Activated naive CD4-positive, alpha-beta T cell treated with anti-CD3 and anti-CD28 coated beads, Interleukin-2, amount 10 ng/mL, durations not matched to agents 7 days and 5 days (primary cell): ENCODE data around the gene MTA1.

ENCODE experiments used
- CTCF ChIA-PET: fragments of 350-600 bp; sonication (Branson Sonifier 250); formaldehyde crosslinking; loops from one replicate; lab custom pipeline; 2021; ENCODE audit warnings: antibody characterized with exemption; lab: Charles Lee
- DNase-seq: peaks from one replicate; pipeline ENCODE4 v3.0.0-alpha.2; 2020
- H3K27ac Mint-ChIP-seq: one replicate; pipeline ENCODE4 v1.8.0; 2021; ENCODE audit warnings: mild to moderate bottlenecking, moderate library complexity, mixed read lengths
- H3K27me3 Mint-ChIP-seq: one replicate; pipeline ENCODE4 v1.8.0; 2021; ENCODE audit warnings: mild to moderate bottlenecking, mixed read lengths
- H3K36me3 Mint-ChIP-seq: one replicate; pipeline ENCODE4 v1.8.0; 2021; ENCODE audit warnings: mixed read lengths
- H3K4me1 Mint-ChIP-seq: one replicate; pipeline ENCODE4 v1.8.0; 2021; ENCODE audit warnings: mixed read lengths
- H3K4me3 Mint-ChIP-seq: one replicate; pipeline ENCODE4 v1.8.0; 2021; ENCODE audit warnings: mild to moderate bottlenecking, moderate library complexity, mixed read lengths
- H3K9me3 Mint-ChIP-seq: one replicate; pipeline ENCODE4 v1.8.0; 2021; ENCODE audit warnings: mixed read lengths

Gene MTA1

GRCh38 chr14:105410642-105411016 lies 9.0 kb upstream of the MTA1 start:
- Mint-ChIP-seq H3K4me1 (peaks cover 16% of the 10 kb centered on the region), H3K27me3 (peaks cover 83% of the 10 kb centered on the region), H3K27ac (no peak overlapping the region), H3K9me3 (no peaks in the 10 kb centered on the region), H3K36me3 (no peaks in the 10 kb centered on the region), H3K4me3 (no peak overlapping the region)
- DNase-seq: peak; percentile 13
- CTCF ChIA-PET: no interaction called here

- no peak overlapping the region for H3K27ac Mint-ChIP-seq
- DNase-seq: peak; percentile 46
- CTCF ChIA-PET: interaction anchor here (0.9 kb wide), 1 partner anchor 242 kb away, joined by 3 read pairs; no protein-coding TSS in a partner anchor
- H3K9me3 Mint-ChIP-seq: no peaks in the 10 kb centered on the region
- H3K4me1 Mint-ChIP-seq: peaks cover 16% of the 10 kb centered on the region
- H3K27me3 Mint-ChIP-seq: peaks cover 82% of the 10 kb centered on the region
- no peaks in the 10 kb centered on the region for H3K36me3 Mint-ChIP-seq
- no peak overlapping the region for H3K4me3 Mint-ChIP-seq
Observed at GRCh38 chr14:105411017-105411941, 8.3 kb upstream of the MTA1 start.

DNA sequence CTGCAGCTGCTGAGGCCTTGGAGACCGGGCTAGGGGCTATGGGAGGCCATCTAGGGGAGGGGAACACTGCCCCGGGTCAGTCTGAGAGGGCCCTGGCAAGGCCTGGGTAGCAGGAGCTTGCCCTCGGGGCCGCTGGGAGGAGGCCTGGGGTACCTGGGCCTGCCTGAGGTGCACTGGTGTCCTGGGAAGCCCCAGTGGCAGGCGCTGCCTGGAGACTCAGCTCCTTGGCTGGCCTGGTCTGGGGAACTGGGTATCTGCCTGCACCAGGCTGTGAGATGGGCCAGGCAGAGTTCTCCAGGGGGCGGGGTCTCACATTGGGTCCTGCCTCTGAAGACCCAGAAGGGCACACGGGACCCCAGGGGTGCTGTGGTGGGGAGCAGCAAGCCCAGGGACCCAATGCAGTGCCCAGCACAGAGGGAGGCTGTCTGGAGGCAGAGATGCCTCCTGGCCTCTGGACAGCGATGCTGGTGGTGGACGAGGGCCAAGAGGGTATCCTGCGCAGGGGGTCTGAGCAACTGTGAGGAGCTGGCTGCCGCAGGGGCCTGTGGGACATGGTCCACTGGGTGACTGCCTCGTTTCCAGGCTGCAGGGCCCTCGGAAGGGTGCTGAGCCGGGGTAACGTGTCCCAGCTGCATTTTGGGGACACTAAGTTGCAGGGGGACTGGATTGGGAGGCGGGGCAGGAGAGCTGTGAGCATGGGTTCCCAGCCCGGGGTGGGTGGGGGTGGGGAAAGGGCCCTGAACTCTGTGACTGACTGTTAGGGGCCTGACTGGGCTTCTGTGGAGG lies 7.4 kb upstream of the MTA1 start:
- Mint-ChIP-seq H3K4me1 (peaks cover 16% of the 10 kb centered on the region), H3K27ac (no peak overlapping the region), H3K27me3 (peaks cover 73% of the 10 kb centered on the region), H3K4me3 (no peak overlapping the region), H3K36me3 (no peaks in the 10 kb centered on the region), H3K9me3 (no peaks in the 10 kb centered on the region)
- CTCF ChIA-PET: no interaction called here
- DNase-seq: no peak

DNA sequence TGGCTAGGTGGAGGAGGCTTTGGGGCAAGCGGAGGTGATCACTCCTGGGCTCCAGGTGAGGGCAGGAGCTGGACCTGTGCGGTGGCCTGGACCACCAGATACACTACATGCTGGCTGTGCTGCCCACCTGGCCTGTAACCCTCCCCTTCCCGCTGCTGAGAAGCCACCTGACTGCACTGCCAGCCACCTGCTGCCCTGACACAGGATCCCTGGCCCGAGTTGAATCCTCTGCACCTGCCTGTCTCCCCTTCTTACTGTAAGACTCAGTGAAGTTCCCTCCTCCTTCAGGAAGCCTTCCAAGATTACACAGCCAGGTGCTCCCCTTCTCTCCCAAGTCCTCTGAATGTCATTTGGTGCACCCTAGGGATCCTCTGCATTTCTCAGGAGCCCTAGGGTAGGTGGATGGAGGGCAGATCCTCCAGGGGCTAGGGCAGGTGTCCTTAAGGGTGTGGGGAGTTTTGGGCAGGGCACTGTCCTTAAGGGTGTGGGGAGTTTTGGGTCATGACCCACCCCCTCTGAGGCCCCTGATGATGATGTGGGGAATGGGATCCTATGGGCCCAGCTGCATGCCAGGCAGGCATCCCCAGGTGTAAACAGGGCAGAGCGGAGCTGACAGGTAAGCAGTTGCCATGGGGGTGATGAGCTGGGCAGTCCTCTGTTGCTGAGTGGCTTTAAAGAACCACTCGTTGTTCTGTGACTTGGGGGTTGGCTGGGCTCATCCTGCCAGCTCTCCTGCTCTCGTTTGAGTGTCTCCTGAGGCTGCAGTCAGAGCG lies 6.7 kb upstream of the MTA1 start:
- Mint-ChIP-seq H3K9me3 (no peaks in the 10 kb centered on the region), H3K27ac (no peak overlapping the region), H3K4me3 (peak overlapping the region; percentile 12), H3K36me3 (no peaks in the 10 kb centered on the region), H3K27me3 (peaks cover 72% of the 10 kb centered on the region), H3K4me1 (peaks cover 16% of the 10 kb centered on the region)
- DNase-seq: peak; percentile 17
- CTCF ChIA-PET: interaction anchor here (0.6 kb wide), 1 partner anchor 517 kb away, joined by 3 read pairs; no protein-coding TSS in a partner anchor

GRCh38 chr14:105413544-105413886 lies 6.1 kb upstream of the MTA1 start:
- Mint-ChIP-seq H3K27me3 (peaks cover 73% of the 10 kb centered on the region), H3K4me1 (peaks cover 17% of the 10 kb centered on the region), H3K4me3 (peak overlapping the region; percentile 12), H3K36me3 (no peaks in the 10 kb centered on the region), H3K27ac (no peak overlapping the region), H3K9me3 (no peaks in the 10 kb centered on the region)
- CTCF ChIA-PET: interaction anchor here (0.6 kb wide), 1 partner anchor 518 kb away, joined by 3 read pairs; no protein-coding TSS in a partner anchor
- DNase-seq: no peak

- H3K27ac Mint-ChIP-seq: no peak overlapping the region
- peak overlapping the region; percentile 68 for H3K4me3 Mint-ChIP-seq
- no peaks in the 10 kb centered on the region for H3K9me3 Mint-ChIP-seq
- H3K4me1 Mint-ChIP-seq: peaks cover 26% of the 10 kb centered on the region
- DNase-seq: peak; percentile 75
- CTCF ChIA-PET: interaction anchor here (1.1 kb wide), 1 partner anchor 11 kb away, joined by 3 read pairs; no protein-coding TSS in a partner anchor
- peaks cover 66% of the 10 kb centered on the region for H3K27me3 Mint-ChIP-seq
- H3K36me3 Mint-ChIP-seq: no peaks in the 10 kb centered on the region
Observed at GRCh38 chr14:105414456-105415371, 4.9 kb upstream of the MTA1 start.

DNA sequence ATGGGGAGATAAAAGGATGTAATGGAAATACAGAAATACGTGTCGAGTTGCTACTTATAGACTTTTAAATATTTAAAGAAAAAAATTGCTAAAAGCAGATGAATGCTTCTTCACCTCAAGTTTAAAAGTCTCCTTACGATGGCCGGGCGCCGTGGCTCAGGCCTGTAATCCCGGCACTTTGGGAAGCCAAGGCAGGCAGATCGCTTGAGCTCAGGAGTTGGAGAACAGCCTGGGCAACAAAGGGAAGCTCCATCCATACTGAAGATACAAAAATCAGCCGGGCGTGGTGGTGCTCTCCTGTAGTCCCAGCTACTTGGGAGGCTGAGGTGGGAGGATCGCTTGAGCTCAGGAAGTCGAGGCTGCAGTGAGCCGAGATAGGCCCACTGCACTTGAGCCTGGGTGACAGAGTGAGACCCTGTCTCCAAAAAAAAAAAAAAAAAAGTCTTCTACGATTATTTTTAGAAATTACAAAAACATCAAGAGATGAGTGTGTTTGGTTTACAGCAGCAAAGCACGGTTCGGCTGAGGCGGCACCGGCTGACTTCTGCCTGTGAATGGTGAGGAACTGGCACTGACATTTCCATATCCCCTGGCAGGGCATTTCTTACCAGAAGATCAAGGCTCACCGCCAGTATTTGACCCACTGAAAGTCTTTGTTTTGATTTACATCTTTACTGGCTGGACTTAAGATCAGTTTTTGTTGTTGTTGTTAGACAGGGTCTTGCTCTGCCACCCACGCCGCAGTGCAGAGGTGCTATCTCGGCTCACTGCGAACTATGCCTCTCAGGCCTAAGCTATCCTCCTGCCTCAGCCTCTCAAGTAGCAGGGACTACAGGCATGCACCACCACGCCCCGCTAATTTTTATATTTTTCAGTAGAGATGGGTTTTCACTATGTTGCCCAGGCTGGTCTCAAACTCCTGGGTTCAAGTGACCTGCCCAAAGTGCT lies 3.9 kb upstream of the MTA1 start:
- Mint-ChIP-seq H3K4me3 (peak overlapping the region; percentile 68), H3K36me3 (no peaks in the 10 kb centered on the region), H3K27me3 (peaks cover 55% of the 10 kb centered on the region), H3K9me3 (no peaks in the 10 kb centered on the region), H3K27ac (no peak overlapping the region), H3K4me1 (peaks cover 27% of the 10 kb centered on the region)
- CTCF ChIA-PET: interaction anchor here (1.1 to 1.6 kb wide), 2 partner anchors 12 kb away, joined by 3 to 9 read pairs; no protein-coding TSS in a partner anchor
- DNase-seq: no peak

DNA sequence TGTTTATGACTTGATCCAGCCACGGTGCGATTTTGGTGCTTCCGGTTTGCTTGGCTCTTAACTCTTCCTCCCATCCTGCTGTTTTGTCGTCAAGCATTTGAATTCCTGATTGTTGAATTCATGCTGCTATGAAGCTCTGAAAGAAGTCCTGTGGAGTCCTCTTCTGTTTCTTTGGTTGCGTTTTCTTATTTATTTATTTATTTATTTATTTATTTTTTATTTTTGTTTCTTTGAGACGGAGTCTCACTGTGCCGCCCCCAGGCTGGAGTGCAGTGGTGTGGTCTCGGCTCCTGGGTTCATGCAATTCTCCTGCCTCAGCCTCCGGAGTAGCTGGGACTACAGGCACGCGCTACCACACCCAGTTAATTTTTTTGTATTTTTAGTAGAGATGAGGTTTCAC lies 3.0 kb upstream of the MTA1 start:
- Mint-ChIP-seq H3K36me3 (no peaks in the 10 kb centered on the region), H3K27ac (no peak overlapping the region), H3K27me3 (peaks cover 46% of the 10 kb centered on the region), H3K4me3 (no peak overlapping the region), H3K9me3 (no peaks in the 10 kb centered on the region), H3K4me1 (peaks cover 31% of the 10 kb centered on the region)
- CTCF ChIA-PET: interaction anchor here (1.6 to 1.8 kb wide), 2 partner anchors 13 to 46 kb away, joined by 4 to 9 read pairs; no protein-coding TSS in a partner anchor
- DNase-seq: no peak

DNA sequence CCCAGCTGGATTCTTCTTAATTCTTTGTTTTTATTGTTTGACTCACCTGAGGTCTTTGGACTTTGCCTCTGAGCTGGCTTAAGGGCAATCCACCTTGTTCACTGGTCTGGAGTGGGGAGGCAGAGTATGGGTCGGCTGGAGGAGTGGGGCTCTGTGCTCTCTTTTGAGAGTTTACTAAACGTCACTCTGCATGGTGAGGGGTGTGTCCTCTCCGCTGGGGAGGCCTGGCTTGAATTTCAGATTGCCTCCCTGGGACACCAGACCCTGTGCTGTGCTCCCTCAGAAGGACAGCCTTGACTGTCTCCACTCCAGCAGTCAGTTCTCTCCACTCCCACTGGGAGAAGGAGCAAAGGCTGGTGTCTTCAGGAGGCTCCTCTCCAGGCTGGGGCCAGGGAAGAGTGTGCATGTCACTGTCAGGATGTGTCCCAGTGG lies 1.9 kb upstream of the MTA1 start:
- no peak for DNase-seq
- H3K27me3 Mint-ChIP-seq: peaks cover 36% of the 10 kb centered on the region
- H3K4me3 Mint-ChIP-seq: peak overlapping the region; percentile 10
- CTCF ChIA-PET: interaction anchor here (1.1 to 1.8 kb wide), 3 partner anchors 14 to 72 kb away, joined by 3 to 9 read pairs (median 4); no protein-coding TSS in a partner anchor
- H3K9me3 Mint-ChIP-seq: no peaks in the 10 kb centered on the region
- no peak overlapping the region for H3K27ac Mint-ChIP-seq
- H3K36me3 Mint-ChIP-seq: peaks cover 6% of the 10 kb centered on the region
- H3K4me1 Mint-ChIP-seq: peaks cover 41% of the 10 kb centered on the region

DNA sequence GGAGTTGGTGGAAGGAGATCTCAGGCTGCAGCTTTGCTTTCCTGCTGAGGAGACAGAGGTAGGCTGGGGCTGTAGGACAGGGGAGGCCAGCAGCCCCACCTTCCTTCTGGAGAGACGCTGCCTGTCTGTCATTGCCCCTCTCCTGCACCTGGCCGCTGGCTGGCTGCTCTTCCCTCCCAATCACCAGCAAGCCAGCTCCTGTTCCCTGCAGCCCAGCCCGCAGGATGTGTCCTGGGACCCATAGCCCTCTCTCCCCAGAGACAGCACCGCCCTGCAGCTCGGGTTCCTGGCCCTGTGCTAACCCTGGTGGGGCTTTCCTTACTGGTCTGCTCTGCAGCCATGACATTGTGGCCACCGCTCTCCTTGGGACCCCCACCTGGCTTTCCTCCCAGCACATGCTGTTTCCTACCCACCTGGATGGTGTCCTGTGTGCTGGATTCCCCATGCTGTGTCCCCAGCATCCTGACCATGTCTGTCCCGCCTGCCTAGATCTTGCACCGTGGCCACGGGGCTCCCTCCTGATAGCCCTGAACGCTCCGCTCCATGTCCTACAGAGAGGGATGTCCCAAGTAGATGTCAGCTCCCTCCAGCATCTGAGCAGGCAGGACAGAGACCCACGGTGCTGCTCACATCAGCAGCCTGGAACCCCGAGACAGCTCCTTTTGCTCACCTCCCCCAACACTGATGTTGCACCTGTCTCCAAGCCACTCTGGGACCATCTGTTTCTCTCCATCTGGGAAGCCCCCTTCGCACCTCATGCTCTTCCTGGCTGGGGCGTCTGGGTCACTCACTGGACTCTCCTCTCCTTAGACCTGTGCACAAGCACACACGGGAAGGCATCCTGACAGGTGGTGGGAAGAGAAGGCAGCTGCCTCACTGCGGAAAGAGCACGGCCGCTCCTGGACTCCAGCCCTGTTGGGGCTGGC lies 1.1 kb upstream of the MTA1 start:
- Mint-ChIP-seq H3K36me3 (peaks cover 6% of the 10 kb centered on the region), H3K4me3 (peak overlapping the region; percentile 70), H3K27ac (peak overlapping the region; percentile 13), H3K9me3 (no peaks in the 10 kb centered on the region), H3K4me1 (peaks cover 40% of the 10 kb centered on the region), H3K27me3 (peaks cover 28% of the 10 kb centered on the region)
- CTCF ChIA-PET: interaction anchor here (1.0 to 1.1 kb wide), 2 partner anchors 47 to 71 kb away, joined by 3 read pairs; no protein-coding TSS in a partner anchor
- DNase-seq: no peak
